Upper lobe of left lung (tissue), 4 donors: Measurements from ENCODE around the gene KCNAB1.

Experiments
- EP300 ChIP-seq, 4 donors: sonication (generic); formaldehyde crosslinking; IDR thresholded peaks; one replicate each; pipeline ENCODE4 v1.5.1; 2017; ENCODE audit warnings: antibody characterized with exemption in 4 of 4, control low read depth in 2 of 4
- TF ChIP-seq, protein P1 (sequence below), 6 experiments: fragments of 450-650 bp in 4 of 6; fragments of 200-600 bp in 2 of 6; sonication (generic) in 2 of 6; IDR thresholded peaks; one replicate each; pipeline ENCODE4 v1.5.1; 2016 to 2019; ENCODE audit warnings: antibody characterized with exemption in 6 of 6

DNA sequence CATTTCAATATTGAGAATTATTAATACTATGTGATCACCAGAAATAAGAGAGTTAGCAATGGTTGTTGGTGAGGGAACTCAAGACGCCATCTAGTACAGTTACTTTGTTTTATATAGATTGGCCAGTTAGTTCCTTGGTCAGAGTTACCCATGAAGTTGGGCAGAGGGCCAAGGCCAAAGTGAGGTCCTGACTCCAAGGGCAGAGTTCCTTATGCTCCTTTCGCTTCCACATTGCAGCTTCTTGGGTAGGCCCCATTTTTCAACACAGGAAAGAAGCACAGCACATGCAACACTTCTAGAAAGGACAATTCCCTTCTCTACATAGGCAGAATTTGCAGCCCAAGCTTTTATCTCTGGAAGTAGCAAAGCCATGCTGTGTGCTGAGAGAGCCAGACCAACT lies 178.6 kb downstream of the KCNAB1 start:
- no peak for TF ChIP-seq EP300 (IDR thresholded peaks at IDR 0.05)
- TF ChIP-seq, protein P1, sequence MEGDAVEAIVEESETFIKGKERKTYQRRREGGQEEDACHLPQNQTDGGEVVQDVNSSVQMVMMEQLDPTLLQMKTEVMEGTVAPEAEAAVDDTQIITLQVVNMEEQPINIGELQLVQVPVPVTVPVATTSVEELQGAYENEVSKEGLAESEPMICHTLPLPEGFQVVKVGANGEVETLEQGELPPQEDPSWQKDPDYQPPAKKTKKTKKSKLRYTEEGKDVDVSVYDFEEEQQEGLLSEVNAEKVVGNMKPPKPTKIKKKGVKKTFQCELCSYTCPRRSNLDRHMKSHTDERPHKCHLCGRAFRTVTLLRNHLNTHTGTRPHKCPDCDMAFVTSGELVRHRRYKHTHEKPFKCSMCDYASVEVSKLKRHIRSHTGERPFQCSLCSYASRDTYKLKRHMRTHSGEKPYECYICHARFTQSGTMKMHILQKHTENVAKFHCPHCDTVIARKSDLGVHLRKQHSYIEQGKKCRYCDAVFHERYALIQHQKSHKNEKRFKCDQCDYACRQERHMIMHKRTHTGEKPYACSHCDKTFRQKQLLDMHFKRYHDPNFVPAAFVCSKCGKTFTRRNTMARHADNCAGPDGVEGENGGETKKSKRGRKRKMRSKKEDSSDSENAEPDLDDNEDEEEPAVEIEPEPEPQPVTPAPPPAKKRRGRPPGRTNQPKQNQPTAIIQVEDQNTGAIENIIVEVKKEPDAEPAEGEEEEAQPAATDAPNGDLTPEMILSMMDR (IDR thresholded peaks at IDR 0.05) = no peak
